H9 (cell line): Measurements from ENCODE around the gene SMURF1. TPM values are rescaled to one million over a fixed set of nuclear protein-coding genes. Genes with fewer than 3 reads are reported as not detected.

Experiments used
- DNase-seq: peaks from one replicate; pipeline ENCODE4 v3.0.0-alpha.2; 2017
- H2AFZ ChIP-seq: one replicate; pipeline ENCODE4 v1.6.1; 2013; ENCODE audit warnings: mild to moderate bottlenecking, low read length, control low read depth, moderate library complexity
- H2AK5ac ChIP-seq: 2 replicates; pipeline ENCODE4 v1.6.1; 2013; ENCODE audit warnings: low read length, control low read depth, mixed read lengths; ENCODE audit not compliant: insufficient read length
- H2BK120ac ChIP-seq: one replicate; pipeline ENCODE4 v1.6.1; 2013; ENCODE audit warnings: low read depth, mild to moderate bottlenecking, low read length, control low read depth, inconsistent platforms; ENCODE audit not compliant: poor library complexity, severe bottlenecking
- H2BK12ac ChIP-seq: 2 replicates; pipeline ENCODE4 v1.6.1; 2013; ENCODE audit warnings: low read length, control low read depth, mixed read lengths, low read depth; ENCODE audit not compliant: insufficient read length
- H2BK15ac ChIP-seq: 2 replicates; pipeline ENCODE4 v1.6.1; 2013; ENCODE audit warnings: low read depth, low read length, control low read depth
- H2BK20ac ChIP-seq: one replicate; pipeline ENCODE4 v1.6.1; 2013; ENCODE audit warnings: low read depth, mild to moderate bottlenecking, low read length, control low read depth, inconsistent platforms; ENCODE audit not compliant: poor library complexity, severe bottlenecking
- H2BK5ac ChIP-seq: 2 replicates; pipeline ENCODE4 v1.6.1; 2013; ENCODE audit warnings: low read length, control low read depth, mixed read lengths; ENCODE audit not compliant: insufficient read length
- H3K14ac ChIP-seq: 2 replicates; pipeline ENCODE4 v1.6.1; 2013; ENCODE audit warnings: low read length, control low read depth; ENCODE audit not compliant: insufficient read depth
- H3K18ac ChIP-seq: 2 replicates; pipeline ENCODE4 v1.6.1; 2013; ENCODE audit warnings: low read depth, mild to moderate bottlenecking, mixed read lengths, low read length, control low read depth; ENCODE audit not compliant: insufficient read length
- H3K23ac ChIP-seq: 2 replicates; pipeline ENCODE4 v1.6.1; 2013; ENCODE audit warnings: low read length, control low read depth, mixed read lengths, low read depth; ENCODE audit not compliant: insufficient read length
- H3K23me2 ChIP-seq: 2 replicates; pipeline ENCODE4 v1.6.1; 2013; ENCODE audit warnings: low read depth, mild to moderate bottlenecking, mixed read lengths, low read length, control low read depth; ENCODE audit not compliant: insufficient read length, poor library complexity, severe bottlenecking
- H3K27ac ChIP-seq: 2 replicates; pipeline ENCODE4 v1.5.1; 2013; ENCODE audit warnings: low read length, control low read depth, mixed read lengths, low read depth; ENCODE audit not compliant: insufficient read length
- H3K27me3 ChIP-seq: 2 replicates; pipeline ENCODE4 v1.6.1; 2013; ENCODE audit warnings: low read length, control low read depth, inconsistent platforms; ENCODE audit not compliant: insufficient read depth
- H3K4ac ChIP-seq: 2 replicates; pipeline ENCODE4 v1.6.1; 2013; ENCODE audit warnings: low read depth, mild to moderate bottlenecking, control low read depth, inconsistent platforms, low read length, moderate library complexity
- H3K4me1 ChIP-seq: 2 replicates; pipeline ENCODE4 v1.6.1; 2013; ENCODE audit warnings: low read length, control low read depth, inconsistent platforms; ENCODE audit not compliant: insufficient read depth
- H3K4me2 ChIP-seq: 2 replicates; pipeline ENCODE4 v1.6.1; 2013; ENCODE audit warnings: low read length, control low read depth, mixed read lengths; ENCODE audit not compliant: insufficient read length, insufficient read depth
- H3K56ac ChIP-seq: 2 replicates; pipeline ENCODE4 v1.6.1; 2013; ENCODE audit warnings: low read depth, mild to moderate bottlenecking, mixed read lengths, low read length, control low read depth; ENCODE audit not compliant: insufficient read length
- H3K79me1 ChIP-seq: 2 replicates; pipeline ENCODE4 v1.6.1; 2013; ENCODE audit warnings: low read depth, mild to moderate bottlenecking, moderate library complexity, low read length, control low read depth, inconsistent platforms; ENCODE audit not compliant: insufficient read depth, poor library complexity, severe bottlenecking
- H3K79me2 ChIP-seq: 2 replicates; pipeline ENCODE4 v1.6.1; 2013; ENCODE audit warnings: low read length, control low read depth, inconsistent platforms; ENCODE audit not compliant: insufficient read depth
- H3K9ac ChIP-seq: 2 replicates; pipeline ENCODE4 v1.6.1; 2013; ENCODE audit warnings: low read length, control low read depth, mixed read lengths; ENCODE audit not compliant: insufficient read length; ENCODE audit errors: extremely low read depth
- H3K9me3 ChIP-seq: one replicate; pipeline ENCODE4 v1.6.1; 2013; ENCODE audit warnings: low read depth, low read length, inconsistent platforms; ENCODE audit not compliant: control insufficient read depth
- H3T11ph ChIP-seq: one replicate; pipeline ENCODE4 v1.6.1; 2013; ENCODE audit warnings: mild to moderate bottlenecking, low read length, control low read depth, inconsistent platforms
- H4K20me1 ChIP-seq: one replicate; pipeline ENCODE4 v1.6.1; 2013; ENCODE audit not compliant: control insufficient read depth, insufficient read length, insufficient read depth
- H4K5ac ChIP-seq: 2 replicates; pipeline ENCODE4 v1.6.1; 2013; ENCODE audit warnings: low read depth, mild to moderate bottlenecking, mixed read lengths, low read length, control low read depth; ENCODE audit not compliant: insufficient read length
- H4K8ac ChIP-seq: replicated peaks from 2 replicates; pipeline ENCODE4 v1.6.1; 2013; ENCODE audit warnings: low read length, control low read depth, mixed read lengths, low read depth; ENCODE audit not compliant: insufficient read length
- H4K91ac ChIP-seq: 2 replicates; pipeline ENCODE4 v1.6.1; 2013; ENCODE audit warnings: low read depth, mild to moderate bottlenecking, moderate library complexity, mixed read lengths, low read length, control low read depth; ENCODE audit not compliant: insufficient read length
- H3K27ac Mint-ChIP-seq, 3 experiments: 2 replicates in 2 of 3; 3 replicates in 1 of 3; pipeline ENCODE4 v1.8.0; 2020 to 2021; ENCODE audit warnings: mixed read lengths in 3 of 3, mild to moderate bottlenecking in 1 of 3, moderate library complexity in 1 of 3
- H3K27me3 Mint-ChIP-seq: 2 replicates; pipeline ENCODE4 v1.8.0; 2021; ENCODE audit warnings: low read depth, mild to moderate bottlenecking, moderate library complexity, mixed read lengths
- H3K36me3 Mint-ChIP-seq, 3 experiments: 2 replicates in 2 of 3; 3 replicates in 1 of 3; pipeline ENCODE4 v1.8.0; 2020 to 2021; ENCODE audit warnings: low read depth in 3 of 3, mixed read lengths in 3 of 3; ENCODE audit not compliant: insufficient read depth in 1 of 3
- H3K4me1 Mint-ChIP-seq, 2 experiments: 2 replicates each; pipeline ENCODE4 v1.8.0; 2020; ENCODE audit warnings: mixed read lengths in 2 of 2
- H3K4me3 Mint-ChIP-seq, 2 experiments: 2 replicates in 1 of 2; 3 replicates in 1 of 2; pipeline ENCODE4 v1.8.0; 2020 to 2021; ENCODE audit warnings: mild to moderate bottlenecking in 2 of 2, mixed read lengths in 2 of 2, moderate library complexity in 1 of 2
- H3K9me3 Mint-ChIP-seq, 2 experiments: 2 replicates in 1 of 2; 3 replicates in 1 of 2; pipeline ENCODE4 v1.8.0; 2020; ENCODE audit warnings: mild to moderate bottlenecking in 2 of 2, mixed read lengths in 2 of 2, moderate library complexity in 1 of 2
- WGBS: extraction: QIAGEN DNeasy Blood & Tissue Kit; methylation state at CpG from one replicate; pipeline ENCODE4 v1.1.7; 2013; ENCODE audit warnings: missing lambda C conversion rate, low lambda C conversion rate, mixed read lengths; ENCODE audit not compliant: insufficient read length; ENCODE audit errors: extremely low coverage; 5-methylcytosine and 5-hydroxymethylcytosine counted together
- total RNA-seq: library from RNA; stranded (reverse); gene quantifications from 2 replicates; pipeline ENCODE4 v1.2.1, GENCODE V29; 2021
- TF ChIP-seq, protein P1 (sequence below): fragments of 200-600 bp; sonication (generic); conservative IDR thresholded peaks from 3 replicates; pipeline ENCODE4 v1.8.0; 2021; ENCODE audit warnings: antibody characterized with exemption, mild to moderate bottlenecking

Gene SMURF1
- total RNA-seq, 1 experiment from 2014 or later: 29.4 TPM

- Histone ChIP-seq H2AFZ (no peak overlapping the region), H3K23ac (no peak overlapping the region), H3K23me2 (peaks cover 7% of the 10 kb centered on the region), H4K20me1 (no peaks in the 10 kb centered on the region), H2AK5ac (no peak overlapping the region), H4K5ac (no peak overlapping the region), H3K18ac (no peak overlapping the region), H3K4me2 (no peak overlapping the region), H3K9me3 (no peaks in the 10 kb centered on the region), H3K14ac (no peak overlapping the region), H2BK20ac (no peak overlapping the region), H3K27me3 (no peaks in the 10 kb centered on the region), H4K91ac (no peak overlapping the region), H2BK120ac (no peak overlapping the region), H3K79me1 (no peaks in the 10 kb centered on the region), H2BK5ac (no peak overlapping the region), H3K4me1 (no peaks in the 10 kb centered on the region), H3K27ac (no peak overlapping the region), H3K79me2 (no peaks in the 10 kb centered on the region), H3T11ph (no peak overlapping the region), H3K9ac (no peak overlapping the region), H4K8ac (no peak overlapping the region), H3K4ac (no peak overlapping the region), H2BK12ac (no peak overlapping the region), H2BK15ac (no peak overlapping the region), H3K56ac (no peak overlapping the region)
- no peaks in the 10 kb centered on the region; a peak in 1 of 5 replicates for H3K9me3 Mint-ChIP-seq
- no peak overlapping the region for H3K27ac Mint-ChIP-seq
- no peak for DNase-seq
- no CpG with 5 or more reads among the region's 4 CpGs for WGBS
- TF ChIP-seq, protein P1, sequence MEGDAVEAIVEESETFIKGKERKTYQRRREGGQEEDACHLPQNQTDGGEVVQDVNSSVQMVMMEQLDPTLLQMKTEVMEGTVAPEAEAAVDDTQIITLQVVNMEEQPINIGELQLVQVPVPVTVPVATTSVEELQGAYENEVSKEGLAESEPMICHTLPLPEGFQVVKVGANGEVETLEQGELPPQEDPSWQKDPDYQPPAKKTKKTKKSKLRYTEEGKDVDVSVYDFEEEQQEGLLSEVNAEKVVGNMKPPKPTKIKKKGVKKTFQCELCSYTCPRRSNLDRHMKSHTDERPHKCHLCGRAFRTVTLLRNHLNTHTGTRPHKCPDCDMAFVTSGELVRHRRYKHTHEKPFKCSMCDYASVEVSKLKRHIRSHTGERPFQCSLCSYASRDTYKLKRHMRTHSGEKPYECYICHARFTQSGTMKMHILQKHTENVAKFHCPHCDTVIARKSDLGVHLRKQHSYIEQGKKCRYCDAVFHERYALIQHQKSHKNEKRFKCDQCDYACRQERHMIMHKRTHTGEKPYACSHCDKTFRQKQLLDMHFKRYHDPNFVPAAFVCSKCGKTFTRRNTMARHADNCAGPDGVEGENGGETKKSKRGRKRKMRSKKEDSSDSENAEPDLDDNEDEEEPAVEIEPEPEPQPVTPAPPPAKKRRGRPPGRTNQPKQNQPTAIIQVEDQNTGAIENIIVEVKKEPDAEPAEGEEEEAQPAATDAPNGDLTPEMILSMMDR: no peak
- peaks cover 14 to 16% of the 10 kb centered on the region in 2 experiments for H3K4me1 Mint-ChIP-seq
- H3K27me3 Mint-ChIP-seq: no peaks in the 10 kb centered on the region
- H3K4me3 Mint-ChIP-seq: no peak overlapping the region
- no peaks in the 10 kb centered on the region for H3K36me3 Mint-ChIP-seq
These were observed 3.1 kb upstream of the SMURF1 start for GRCh38 chr7:99146979-99147378.
